ENCODE measurements around the gene PTEN.

Gene PTEN

DNA sequence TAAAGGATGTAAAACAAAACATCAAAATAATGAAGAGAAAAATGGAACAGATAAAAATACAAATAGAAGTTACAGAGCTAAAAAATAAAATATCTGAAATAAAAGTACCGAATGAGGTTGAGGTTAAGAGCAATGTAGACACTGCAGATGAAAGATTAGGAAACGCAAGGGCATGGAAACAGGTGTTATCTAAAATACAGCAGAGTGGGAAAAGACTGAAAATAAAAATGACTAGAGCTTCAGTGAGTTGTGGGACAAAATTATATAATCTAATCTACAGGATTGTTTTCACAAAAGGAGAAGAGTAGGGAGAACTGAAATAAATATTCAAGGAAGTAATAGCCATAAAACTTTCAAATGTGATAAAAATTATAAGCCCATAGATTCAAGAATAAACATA lies 123.8 kb downstream of the PTEN start:
- no peak for DNase-seq

DNA sequence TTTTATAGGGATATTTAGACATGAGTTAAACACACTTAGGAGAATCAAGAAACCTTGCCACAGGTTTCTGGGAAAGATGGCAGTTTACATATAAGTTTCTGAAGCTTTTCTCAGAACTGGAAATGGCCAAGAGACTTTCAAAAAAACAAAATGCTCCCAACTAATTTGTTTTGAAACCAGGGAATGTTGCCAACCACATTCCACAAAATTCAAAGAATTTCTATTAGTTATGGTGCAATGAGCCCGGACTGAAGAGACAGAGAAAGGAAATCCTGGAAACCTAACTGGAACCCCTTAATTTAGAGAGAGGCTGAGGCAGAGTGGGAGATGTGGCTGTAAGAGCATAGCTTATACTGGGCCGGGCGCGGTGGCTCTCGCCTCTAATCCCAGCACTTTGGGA lies 128.5 kb downstream of the PTEN start:
- DNase-seq: no peak

DNA sequence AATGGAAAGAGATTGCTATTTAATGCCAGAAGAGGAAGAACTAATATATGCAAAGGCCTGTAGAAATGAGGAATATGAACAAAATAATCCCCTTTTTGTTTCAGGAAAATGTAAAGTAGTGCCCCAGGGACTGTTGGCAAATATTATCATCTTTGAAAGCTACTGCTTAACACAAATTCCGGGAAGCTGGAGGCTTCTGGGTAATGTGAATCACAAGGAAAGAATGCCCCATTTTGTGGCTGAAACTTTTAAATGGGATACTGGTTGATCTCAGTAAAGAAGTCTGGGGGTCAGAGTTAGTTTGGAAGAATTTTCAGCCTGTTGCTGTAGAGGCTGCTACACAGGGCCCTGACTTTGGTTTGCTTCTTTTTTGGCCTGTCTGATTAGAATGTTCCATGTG lies 141.0 kb downstream of the PTEN start:
- DNase-seq: no peak

DNA sequence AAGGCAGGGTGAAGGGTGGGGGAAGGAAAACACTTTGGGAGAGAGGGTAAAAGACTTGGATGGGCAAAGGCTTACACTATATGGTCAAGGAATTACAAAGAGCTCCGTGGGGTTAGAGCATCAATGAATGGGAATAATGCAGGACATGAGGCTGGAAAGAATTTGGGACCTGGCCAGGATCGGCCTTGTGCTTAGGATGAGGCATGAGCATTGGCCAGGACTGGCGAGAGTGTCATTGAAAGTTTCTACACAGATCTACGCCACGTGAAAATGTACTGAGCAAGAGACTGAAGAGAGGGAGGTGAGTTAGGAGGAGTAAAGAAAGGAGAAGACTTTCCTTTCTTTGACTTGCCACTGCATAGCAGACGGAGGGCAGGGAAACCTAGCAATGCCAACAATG lies 142.8 kb downstream of the PTEN start:
- DNase-seq: no peak

DNA sequence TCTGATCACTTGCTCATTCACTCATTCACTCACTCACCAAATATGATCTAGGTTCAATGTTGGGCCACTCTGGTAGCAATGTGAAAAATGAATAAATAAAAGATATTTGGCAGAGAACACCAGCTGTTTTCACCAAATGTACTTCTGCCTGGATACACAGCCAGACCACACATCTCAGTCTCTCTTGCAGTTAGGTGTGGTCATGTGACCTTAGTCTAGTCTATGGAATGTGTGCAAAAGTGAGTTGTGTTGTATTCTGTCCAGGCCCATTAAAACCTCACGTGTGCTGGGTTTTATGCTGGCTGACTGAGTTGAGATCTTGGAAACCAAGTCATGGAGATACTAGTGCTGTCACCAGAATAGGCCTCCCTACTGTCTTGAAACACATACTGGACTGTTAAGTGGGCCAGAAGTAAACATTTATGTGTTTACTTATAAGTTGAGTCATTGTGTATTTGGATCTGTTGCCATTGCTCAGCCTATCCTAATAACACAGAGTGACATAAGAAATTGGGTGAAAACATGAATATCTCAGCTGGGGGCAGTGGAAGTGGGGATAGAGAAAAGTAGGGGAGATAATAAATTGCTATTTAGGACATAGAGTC lies 145.5 kb downstream of the PTEN start:
- no peak for DNase-seq

DNA sequence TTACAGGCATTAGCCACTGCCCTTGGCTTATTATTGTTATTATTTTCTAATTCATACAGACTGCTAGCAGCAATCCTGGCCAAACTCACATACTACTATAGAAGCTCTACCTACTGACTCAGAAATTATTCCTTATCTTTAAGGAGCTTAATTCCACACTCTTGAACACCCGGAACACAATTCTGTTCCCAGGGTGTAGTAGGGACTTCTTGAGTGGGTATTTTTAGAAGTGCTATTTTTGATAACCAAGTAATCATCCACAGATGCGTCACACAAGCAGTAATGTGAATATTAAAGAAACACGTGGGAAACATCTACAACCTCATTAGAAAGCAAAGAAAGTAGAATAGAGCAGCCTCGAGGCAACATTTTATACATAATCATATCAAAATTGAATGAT lies 149.2 kb downstream of the PTEN start:
- DNase-seq: no peak

DNA sequence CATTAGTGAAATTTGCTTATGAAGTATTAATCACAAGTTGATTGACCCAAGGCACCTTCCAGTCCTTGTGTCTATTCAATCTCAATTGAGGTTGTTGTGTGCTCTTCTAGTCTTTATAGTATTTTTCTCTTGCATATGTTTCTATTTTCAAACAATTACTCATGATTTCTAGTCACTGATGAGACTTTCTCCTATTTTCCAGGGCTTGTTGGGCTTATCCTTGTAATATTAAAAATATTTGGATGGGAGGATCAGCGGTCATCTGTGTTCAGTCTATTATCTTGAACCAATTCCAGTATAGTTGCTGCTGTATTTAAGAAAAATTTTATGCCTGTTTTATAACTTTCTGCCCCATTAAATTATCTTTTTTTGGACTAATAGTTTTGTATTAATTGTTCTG lies 154.4 kb downstream of the PTEN start:
- no peak for DNase-seq

DNA sequence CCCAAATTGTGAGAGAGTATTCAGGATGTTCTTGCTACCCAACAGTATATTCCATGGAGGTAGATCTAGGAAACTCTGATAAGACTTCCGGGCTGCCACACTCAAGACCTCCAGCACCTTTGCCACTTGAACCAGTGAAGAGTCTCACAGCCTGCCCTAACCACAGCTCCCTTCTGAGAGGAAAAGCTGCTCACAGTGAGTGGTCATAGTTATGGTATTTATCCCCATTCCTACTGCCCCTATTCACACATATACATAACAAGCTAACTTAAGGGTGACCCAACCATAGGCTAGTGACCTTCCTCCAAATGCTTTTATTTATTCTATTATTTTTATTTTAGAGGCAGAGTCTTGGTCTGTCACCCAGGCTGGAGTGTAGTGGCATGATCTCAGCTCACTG lies 156.3 kb downstream of the PTEN start:
- DNase-seq: no peak

All from SHP77 (cell line).